HTR-8/SVneo (cell line): ENCODE measurements around the gene APOO.

Source experiments
- DNase-seq: peaks from one replicate; pipeline ENCODE4 v3.0.0; 2011; ENCODE audit warnings: low spot score, mixed read lengths; ENCODE audit not compliant: insufficient read length
- FAIRE-seq: peaks from 2 replicates; lab custom pipeline; 2011; peaks lifted over from hg19 to GRCh38; lab: Jason Lieb, UNC

Gene APOO

DNA sequence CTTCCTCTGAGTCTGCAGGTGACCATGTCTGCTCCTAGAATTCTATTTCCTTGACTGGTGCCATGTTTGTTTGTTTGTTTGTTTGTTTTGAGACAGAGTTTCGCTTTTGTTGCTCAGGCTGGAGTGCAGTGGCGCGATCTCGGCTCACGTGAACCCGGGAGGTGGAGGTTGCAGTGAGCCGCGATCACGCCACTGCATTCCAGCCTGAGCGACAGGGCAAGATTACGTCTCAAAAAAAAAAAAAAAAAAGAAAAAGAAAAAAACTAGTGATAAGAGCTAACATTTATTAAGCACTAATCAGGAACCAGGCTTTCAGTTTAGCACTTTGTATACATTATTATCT lies 117.6 kb downstream of the APOO start:
- DNase-seq: no peak
- FAIRE-seq: no peak

DNA sequence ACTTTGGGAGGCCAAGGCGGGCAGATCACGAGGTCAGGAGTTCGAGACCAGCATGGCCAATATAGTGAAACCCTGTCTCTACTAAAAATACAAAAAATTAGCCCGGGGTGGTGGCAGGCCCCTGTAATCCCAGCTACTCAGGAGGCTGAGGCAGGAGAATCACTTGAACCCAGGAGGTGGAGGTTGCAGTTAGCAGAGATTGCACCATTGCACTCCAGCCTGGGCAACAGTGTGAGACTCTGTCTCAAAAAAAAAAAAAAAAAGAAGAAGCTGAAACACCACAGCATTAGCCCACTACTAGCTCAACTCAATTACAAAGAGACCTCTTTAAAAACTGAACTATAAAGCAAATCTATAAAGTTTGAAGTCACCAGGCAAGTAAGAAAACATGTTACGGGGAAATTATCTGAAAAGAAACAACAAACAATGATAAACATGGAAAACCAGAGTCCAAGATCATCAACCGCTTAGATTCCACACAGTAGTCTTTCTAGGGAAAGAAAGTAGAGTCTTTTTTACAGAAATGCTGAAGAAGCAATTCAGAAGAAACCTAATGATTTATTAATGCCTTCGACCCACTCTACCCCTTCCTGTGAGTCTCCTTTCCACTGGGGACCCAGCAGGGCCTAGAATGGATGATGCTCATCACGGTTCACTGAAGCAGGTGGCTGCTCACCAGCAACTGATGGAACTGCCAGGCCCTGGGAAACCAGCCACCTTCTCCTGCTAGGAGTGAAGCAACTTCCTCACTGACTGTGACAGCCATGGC lies 118.2 kb downstream of the APOO start:
- DNase-seq (no peak), FAIRE-seq (peak; percentile 84)

DNA sequence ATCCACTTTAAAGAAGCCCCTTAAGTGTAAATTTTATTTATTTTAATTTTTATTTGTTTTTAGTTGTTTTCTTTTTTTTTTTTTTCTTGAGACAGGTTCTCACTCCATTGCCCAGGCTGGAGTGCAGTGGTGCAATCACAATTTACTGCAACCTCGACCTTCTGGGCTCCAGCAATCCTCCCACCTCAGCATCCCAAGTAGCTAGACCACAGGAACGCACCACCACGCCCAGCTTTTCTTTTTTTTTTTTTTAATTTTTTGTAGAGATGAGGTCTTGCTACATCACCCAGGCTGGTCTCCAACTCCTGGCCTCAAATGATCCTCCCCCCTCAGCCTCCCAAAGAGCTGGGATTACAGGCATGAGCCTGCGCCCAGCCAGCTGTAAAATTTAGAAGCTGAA lies 118.8 kb downstream of the APOO start:
- DNase-seq: no peak
- no peak for FAIRE-seq

DNA sequence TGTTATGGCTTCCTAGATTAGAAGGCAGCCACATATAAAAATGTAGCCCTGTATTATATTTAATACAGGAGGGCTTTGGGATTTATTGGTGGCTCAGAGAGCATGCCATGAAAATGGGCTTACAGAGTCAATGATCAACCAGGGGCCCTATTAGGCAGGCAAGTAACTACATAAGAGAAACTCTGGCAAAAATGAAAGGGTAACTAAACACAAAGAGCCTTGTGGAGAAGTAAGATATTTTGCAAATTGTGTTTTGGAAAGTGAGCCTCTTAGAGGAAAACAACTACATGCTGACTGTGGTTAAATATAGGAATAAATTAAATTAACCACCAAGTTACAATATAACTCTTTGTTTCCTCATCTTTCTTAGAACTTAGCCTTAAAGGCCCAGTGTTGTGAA lies 119.2 kb downstream of the APOO start:
- no peak for FAIRE-seq

DNA sequence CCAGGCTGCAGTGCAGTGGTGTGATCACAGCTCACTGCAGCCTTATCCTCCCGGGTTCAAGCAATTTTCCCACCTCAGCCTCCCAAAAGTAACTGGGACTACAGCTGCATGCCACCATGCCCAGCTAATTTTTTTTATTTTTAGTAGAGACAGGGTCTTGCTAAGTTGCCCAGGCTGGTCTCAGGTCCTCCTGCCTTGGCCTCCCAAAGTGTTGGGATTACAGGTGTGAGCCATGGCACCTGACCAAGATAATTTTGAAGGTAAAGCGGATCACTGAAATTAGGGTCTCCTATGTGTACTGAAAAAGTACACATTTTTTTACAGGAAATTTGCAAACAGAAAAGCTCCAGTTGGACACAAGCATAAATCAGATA lies 120.0 kb downstream of the APOO start:
- FAIRE-seq (no peak), DNase-seq (no peak)

More for the DNA sequence above, 119.2 kb downstream of the APOO start:
- DNase-seq: no peak

DNA sequence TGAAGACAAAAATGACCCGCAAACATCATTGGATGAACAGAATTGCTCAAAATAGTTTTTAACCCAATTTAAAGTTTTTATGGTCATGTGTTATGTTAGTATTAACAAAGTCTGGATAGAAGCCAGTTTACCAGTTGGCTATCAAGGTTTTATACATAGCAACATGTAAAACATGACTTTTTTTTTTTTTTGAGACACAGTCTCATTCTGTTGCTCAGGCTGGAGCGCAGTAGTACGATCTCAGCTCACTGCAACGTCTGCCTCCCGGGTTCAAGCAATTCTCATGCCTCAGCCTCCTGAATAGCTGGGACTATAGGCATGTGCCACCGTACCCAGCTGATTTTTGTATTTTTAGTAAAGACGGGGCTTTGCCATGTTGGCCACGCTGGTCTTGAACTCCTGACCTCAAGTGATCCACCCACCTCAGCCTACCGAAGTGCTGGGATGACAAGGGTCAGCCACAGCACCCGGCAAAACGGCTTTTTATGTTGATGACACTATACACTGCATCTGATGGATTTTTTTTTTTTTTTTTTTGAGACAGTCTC lies 121.4 kb downstream of the APOO start:
- no peak for DNase-seq

DNA sequence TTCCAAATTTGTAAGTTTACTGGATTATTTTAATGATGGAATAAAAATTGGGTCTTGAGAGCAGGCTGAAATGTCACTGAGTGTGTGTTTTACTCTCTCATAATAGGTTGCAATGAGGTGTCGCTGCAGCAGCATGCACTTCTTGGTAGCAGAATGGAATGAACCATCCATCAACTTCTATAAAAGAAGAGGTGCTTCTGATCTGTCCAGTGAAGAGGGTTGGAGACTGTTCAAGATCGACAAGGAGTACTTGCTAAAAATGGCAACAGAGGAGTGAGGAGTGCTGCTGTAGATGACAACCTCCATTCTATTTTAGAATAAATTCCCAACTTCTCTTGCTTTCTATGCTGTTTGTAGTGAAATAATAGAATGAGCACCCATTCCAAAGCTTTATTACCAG lies 122.2 kb downstream of the APOO start:
- FAIRE-seq (no peak), DNase-seq (no peak)

More for the DNA sequence above, 121.4 kb downstream of the APOO start:
- FAIRE-seq: no peak

DNA sequence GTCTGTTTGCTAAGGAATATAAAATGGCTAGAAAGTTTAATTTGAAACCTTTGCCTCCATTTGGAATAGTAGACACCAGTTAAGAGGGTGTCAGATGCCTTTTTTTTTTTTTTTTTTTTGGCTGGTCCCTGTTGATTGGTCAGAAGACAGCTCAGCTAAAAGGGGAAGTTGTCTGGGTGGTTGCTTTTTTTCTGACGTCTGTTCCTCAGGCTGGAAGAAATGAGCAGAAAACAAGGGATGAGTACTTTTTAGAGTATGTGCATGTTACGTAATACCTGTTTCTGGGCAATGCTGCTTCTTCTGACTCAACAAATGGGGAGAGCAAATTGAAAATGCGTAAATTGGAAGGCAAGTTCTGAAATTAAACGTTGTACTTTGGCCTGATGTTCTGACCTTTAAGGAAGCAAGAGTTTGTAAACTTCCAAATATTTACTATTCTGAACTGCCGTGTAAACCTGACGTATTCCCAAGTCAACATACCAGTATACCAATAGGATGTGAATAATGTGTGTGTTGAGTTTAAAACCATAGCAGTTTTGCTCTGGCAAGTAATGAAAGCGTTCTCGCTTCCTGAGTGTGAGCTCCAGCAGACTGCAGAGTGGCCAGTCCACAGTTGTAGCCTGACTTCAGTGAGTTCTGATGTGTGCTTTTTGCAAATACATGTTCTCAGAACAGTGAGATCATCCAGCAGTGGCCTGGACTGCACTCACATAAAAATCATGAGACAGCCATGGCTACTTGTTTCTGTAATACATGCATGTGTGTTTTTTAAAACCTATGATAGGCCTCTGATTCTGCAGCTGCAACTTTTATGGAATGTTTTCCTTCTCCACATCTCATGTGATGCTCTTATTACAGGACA lies 123.0 kb downstream of the APOO start:
- DNase-seq (peak; percentile 56), FAIRE-seq (peak; percentile 91)

DNA sequence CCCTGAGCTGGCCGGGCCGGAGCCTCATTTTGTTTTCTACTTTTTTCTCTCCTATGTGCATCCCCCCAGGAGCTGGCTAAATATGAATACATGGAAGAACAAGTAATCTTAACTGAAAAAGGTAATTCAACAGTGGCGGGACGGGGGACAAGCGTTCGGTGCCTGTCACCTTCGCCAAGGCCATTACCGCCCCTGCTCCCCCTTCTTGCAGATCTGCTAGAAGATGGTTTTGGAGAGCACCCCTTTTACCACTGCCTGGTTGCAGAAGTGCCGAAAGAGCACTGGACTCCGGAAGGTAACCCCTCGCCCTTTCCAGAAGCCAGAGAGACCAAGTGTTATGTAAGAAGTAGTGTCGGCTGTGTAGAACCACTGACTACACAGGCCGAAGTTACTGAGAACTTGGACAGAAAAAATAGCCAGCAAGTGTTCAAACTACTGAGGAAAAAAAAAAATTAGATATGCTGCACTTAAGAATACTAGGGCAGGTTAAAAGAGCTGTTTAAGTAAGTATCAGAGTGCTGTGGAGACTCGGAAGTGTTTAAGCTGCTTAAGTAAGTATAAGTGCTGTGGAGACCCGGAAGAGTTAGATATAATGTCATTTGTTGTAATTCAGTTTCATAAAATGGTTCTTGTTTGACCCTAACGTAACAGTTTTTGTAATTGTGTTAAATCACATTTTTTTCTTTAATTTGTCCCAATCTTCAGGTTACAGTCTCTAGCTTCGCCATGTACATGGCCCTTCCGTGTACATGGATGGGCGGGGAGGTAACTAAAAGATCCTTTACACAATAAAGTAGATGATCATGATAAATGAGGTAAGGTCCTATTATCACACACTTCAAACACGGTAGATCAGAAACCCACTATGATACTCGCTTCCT lies 123.9 kb downstream of the APOO start:
- no peak for FAIRE-seq
- DNase-seq: no peak
